Vagina (tissue), 2 donors: ENCODE results near the gene ABCB4.

Source experiments
- CTCF ChIP-seq, 3 experiments: fragments of 450-650 bp in 2 of 3; fragments of 200-600 bp in 1 of 3; sonication (generic) in 1 of 3; IDR thresholded peaks; one replicate each; pipeline ENCODE4 v1.5.1; 2017 to 2019; ENCODE audit warnings: antibody characterized with exemption in 3 of 3, mild to moderate bottlenecking in 2 of 3, moderate library complexity in 2 of 3
- POLR2A ChIP-seq, 2 donors: fragments of 450-650 bp; IDR thresholded peaks; one replicate each; pipeline ENCODE4 v1.6.1; 2017; ENCODE audit warnings: antibody characterized with exemption in 2 of 2, mild to moderate bottlenecking in 2 of 2, moderate library complexity in 2 of 2
- POLR2AphosphoS5 ChIP-seq, 2 donors: sonication (generic); formaldehyde crosslinking; IDR thresholded peaks; one replicate each; pipeline ENCODE4 v1.9.0; 2017; ENCODE audit warnings: antibody characterized with exemption in 2 of 2, mild to moderate bottlenecking in 2 of 2, low read depth in 1 of 2; ENCODE audit not compliant: insufficient read depth in 1 of 2

- no peak for TF ChIP-seq CTCF (IDR thresholded peaks at IDR 0.05)
- no peak for TF ChIP-seq POLR2A (IDR thresholded peaks at IDR 0.05)
- no peak for TF ChIP-seq POLR2AphosphoS5 (IDR thresholded peaks at IDR 0.05; ENCODE audit: insufficient read depth in 1 of 2, low read depth in 1 of 2)
Observed at GRCh38 chr7:87450706-87451105, 24.8 kb downstream of the ABCB4 start.
